GM21576 (cell line): ENCODE measurements around the gene HORMAD2.

Source experiments
- ATAC-seq: cut with Tn5 transposase; IDR thresholded peaks from one replicate; pipeline ENCODE4 v1.9.1; 2021; ENCODE audit warnings: mild to moderate bottlenecking, moderate library complexity; ENCODE audit not compliant: unreplicated experiment

The HORMAD2 gene

DNA sequence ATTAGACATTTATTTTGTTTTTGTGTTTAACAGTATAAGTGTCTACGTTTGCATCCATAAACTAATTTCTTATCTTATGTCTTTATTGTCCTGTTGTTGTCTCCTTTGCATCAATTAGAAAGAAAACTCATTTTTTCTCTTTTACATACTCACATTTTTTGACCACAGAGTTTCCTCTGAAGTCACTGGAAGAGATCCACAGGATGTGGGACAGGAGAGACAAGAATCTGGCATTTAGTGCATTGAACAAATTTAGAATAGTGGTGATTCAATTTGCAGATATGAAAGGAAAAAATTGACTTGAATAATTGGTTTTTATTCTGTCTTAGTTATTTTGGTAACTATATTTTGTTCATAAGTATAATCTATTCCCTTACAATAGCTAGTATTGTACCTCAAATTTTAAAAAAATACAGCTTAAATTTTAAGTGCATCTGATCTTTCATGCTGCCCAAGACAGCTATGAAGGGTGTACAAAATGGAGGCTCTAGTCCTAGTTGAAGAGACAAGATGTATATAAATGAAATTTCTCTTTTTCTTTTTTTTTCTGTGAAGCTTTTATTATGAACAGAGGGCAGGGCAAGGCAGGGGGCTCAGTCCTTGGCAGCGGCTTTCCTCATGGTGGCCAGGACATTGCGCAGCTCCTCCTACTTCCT lies 24.4 kb downstream of the HORMAD2 start:
- ATAC-seq = no peak

- ATAC-seq = no peak
Measured at GRCh38 chr22:30105483-30105882, 25.2 kb downstream of the HORMAD2 start.

GRCh38 chr22:30113494-30113893 lies 33.2 kb downstream of the HORMAD2 start:
- no peak for ATAC-seq

GRCh38 chr22:30114361-30114760 lies 34.1 kb downstream of the HORMAD2 start:
- ATAC-seq = no peak

- ATAC-seq = no peak
Measured at GRCh38 chr22:30115705-30116104, 35.4 kb downstream of the HORMAD2 start.

- ATAC-seq = no peak
Measured at GRCh38 chr22:30116362-30117117, 36.3 kb downstream of the HORMAD2 start.

DNA sequence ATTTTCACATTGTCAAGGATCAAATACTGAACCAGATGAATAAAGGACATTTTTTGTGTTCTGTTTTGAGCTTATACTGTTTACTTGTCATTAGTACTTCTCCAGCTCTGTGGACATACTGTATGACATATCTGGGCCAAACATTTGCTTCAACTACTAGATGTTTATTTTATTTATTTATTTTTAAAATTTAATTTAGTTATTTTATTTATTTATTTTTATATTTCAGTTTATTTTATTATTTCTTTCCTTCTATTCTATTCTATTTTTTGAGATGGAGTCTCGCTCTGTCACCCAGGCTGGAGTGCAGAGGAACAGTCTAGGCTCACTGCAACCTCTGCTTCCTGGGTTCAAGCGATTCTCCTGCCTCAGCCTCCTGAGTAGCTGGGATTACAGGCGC lies 37.0 kb downstream of the HORMAD2 start:
- ATAC-seq = no peak

DNA sequence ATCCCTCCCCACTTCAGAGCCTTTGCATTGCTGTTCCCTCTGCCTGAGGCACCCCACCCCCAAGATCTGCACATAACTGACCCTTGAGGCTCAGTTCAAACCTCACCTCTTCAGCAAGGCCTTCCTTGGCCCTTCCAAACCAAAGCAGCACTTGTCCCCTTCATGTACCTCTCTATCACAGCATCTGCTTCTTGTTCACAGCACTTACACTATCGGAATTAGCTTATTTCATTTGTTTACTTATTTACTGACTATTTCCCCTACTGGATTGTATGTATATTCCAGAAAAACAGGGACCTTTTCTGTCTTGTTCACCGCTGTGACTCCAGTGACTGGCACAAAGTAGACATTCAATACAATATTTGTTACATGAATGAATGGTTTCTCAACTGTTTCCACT lies 38.0 kb downstream of the HORMAD2 start:
- no peak for ATAC-seq

DNA sequence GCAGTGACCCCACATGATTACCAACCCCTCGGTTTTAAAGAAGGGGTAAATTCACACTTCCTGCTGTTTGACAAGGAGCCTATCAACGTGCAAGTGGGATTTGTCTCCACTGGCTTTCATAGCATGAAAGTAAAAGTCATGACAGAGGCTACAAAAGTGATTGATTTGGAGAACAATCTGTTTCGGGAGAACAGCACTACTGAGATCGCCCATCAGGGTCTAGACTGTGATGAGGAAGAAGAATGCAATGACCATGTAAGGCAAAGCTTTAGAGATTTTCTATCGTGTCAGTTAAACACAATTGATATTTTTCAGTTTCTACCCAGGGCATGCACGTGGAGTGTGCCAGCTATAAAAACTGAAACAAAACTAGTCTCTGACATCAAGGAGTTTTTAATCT lies 41.7 kb downstream of the HORMAD2 start:
- no peak for ATAC-seq

DNA sequence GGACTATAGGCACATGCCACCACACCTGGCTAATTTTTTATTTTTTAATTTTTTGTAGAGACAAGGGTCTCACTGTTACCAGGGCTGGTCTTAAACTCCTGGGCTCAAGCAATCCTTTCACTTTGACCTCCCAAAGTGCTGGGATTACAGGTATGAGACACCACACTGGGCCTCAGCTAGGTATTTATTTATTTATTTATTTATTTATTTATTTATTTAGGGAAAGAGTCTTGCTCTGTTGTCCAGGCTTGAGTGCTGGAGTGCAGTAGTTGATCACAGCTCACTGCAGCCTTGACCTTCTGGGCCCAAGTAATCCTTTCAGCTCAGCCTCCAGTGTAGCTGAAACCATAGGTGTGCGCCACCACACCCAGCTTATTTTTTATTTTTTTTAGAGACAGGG lies 43.2 kb downstream of the HORMAD2 start:
- ATAC-seq = no peak

DNA sequence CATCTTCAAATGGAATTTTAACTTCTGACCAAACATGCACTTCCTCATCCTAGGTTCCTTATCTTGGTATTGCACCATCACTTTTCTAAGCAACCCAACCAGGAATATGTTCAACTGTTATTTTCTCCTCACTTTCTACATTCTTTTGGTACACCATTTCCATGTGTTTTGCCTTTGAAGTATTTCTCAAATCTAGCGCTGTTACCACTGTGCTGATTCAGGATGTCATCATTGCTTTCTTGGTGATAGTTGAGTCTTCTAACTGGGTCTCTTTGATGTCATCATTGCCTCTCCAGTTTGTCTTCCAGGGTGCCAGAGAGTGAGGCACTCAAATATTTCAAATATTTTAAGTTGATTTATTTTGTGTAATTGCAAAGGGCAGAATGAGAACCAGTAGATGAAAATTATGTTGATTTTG lies 47.5 kb downstream of the HORMAD2 start:
- no peak for ATAC-seq

- ATAC-seq = no peak
Measured at GRCh38 chr22:30128511-30128910, 48.2 kb downstream of the HORMAD2 start.

DNA sequence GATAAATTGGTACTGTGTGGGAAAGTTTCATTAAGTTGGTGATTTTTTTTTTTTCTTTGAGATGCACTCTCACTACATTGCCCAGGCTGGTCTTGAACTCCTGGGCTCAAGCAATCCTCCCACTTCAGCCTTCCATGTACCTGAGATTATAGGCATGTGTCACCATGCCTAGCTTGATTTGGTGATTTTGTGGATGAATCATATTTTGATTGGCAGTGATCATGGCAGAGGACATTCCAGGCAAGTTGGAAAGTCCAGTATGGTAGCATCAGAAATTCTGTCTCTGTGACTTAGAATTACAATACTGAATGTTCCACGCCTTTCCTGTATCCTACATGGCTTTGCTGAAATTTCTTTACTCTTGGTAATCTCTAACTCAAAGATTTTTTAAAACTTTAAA lies 49.4 kb downstream of the HORMAD2 start:
- no peak for ATAC-seq

- ATAC-seq = no peak
Measured at GRCh38 chr22:30132290-30132996, 52.2 kb downstream of the HORMAD2 start.

- no peak for ATAC-seq
Measured at GRCh38 chr22:30140414-30140813, 60.1 kb downstream of the HORMAD2 start.

DNA sequence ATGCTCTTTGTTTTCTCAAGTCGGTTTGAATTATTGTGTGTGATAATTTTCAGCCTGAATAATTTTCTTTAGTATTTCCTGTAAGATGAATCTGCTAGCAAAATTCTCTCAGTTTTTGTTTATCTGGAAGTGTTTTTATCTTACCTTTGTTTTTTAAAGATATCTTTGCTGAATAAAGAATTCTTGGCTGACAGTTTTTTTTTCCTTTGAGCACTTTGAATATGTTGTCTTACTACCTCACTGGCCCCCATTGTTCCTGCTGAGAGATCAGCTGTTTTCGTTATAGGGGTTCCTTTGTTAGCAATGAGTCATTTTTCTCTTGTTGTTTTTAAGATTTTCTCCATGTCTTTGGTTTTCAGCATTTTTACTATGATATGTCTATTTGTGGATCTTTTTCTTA lies 63.0 kb downstream of the HORMAD2 start:
- ATAC-seq = no peak

DNA sequence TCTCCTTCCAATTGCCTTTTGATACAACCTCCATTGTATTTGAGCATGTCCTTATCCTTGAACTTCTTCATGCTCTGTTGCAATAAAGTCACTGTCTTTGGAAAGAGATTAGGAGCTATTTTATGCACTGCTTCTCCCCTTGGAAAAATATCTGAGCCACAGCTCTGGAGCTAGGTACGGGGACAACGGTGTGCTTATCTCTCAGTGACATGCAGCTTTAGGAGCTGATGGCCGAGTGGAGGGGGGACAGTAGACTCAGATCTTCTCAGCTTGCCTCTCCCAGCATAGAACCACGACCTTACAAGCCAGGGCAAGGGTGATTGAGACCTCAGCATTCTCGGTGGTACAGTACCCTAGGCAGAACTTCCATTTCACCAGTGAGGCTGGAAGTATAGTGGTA lies 64.1 kb downstream of the HORMAD2 start:
- no peak for ATAC-seq

DNA sequence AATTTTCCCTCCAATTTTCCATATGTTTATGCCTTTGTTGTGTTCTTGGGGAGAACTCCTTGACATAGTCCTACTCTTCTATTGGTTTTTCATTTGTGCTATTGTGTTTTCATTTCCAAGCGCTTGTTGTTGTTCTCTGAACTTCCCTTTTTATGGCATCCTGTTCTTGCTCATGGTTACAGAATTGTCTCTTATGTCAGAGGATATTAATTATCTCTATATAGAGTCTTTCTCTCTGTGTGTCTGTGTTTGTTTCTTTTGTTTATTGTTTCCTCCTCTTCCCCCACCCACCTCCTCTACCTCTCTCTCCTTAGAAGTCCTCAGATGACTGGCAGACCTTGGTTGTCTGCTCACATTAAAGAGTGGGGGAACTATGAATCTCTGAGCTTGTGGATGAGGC lies 69.9 kb downstream of the HORMAD2 start:
- no peak for ATAC-seq

- ATAC-seq = no peak
Measured at GRCh38 chr22:30158277-30158676, 78.0 kb downstream of the HORMAD2 start.

GRCh38 chr22:30158744-30159500 lies 78.7 kb downstream of the HORMAD2 start:
- ATAC-seq = no peak
